Peyer's patch (tissue), 4 donors: ENCODE measurements around the gene ZNF83.

Experiments used
- CTCF ChIP-seq, 6 experiments: fragments of 450-650 bp in 4 of 6; fragments of 200-600 bp in 2 of 6; sonication (generic) in 1 of 6; IDR thresholded peaks; one replicate each; pipeline ENCODE4 v1.5.1; 2017 to 2019; ENCODE audit warnings: antibody characterized with exemption in 6 of 6, mild to moderate bottlenecking in 3 of 6, moderate library complexity in 1 of 6
- POLR2A ChIP-seq, 2 donors: fragments of 450-650 bp; IDR thresholded peaks; one replicate each; pipeline ENCODE4 v1.5.1; 2017; ENCODE audit warnings: antibody characterized with exemption in 2 of 2, mild to moderate bottlenecking in 2 of 2, moderate library complexity in 2 of 2

- TF ChIP-seq CTCF (IDR thresholded peaks at IDR 0.05) (no peak), POLR2A (IDR thresholded peaks at IDR 0.05) (no peak)
Observed at GRCh38 chr19:52566121-52566520, 72.0 kb downstream of the ZNF83 start.
